PFSK-1 (cell line): ENCODE results near the gene MEPCE.

ENCODE experiments used
- FOXP2 ChIP-seq: optimal IDR thresholded peaks from 2 replicates; pipeline ENCODE3; 2011; ENCODE audit warnings: borderline replicate concordance, control low read depth, inconsistent platforms; ENCODE audit not compliant: insufficient read depth; ENCODE audit errors: extremely low read length, extremely low read depth
- POLR2AphosphoS5 ChIP-seq: IDR thresholded peaks from 2 replicates; pipeline ENCODE4 v1.6.1; 2012; ENCODE audit warnings: low read depth, mild to moderate bottlenecking, control low read depth, low read length, moderate library complexity
- SIN3A ChIP-seq: IDR thresholded peaks from 2 replicates; pipeline ENCODE4 v1.6.1; 2012; ENCODE audit warnings: mild to moderate bottlenecking, low read length, moderate library complexity, borderline replicate concordance; ENCODE audit not compliant: insufficient read depth
- TAF1 ChIP-seq: IDR thresholded peaks from 2 replicates; pipeline ENCODE4 v1.6.1; 2012; ENCODE audit warnings: low read length, control low read depth, borderline replicate concordance; ENCODE audit not compliant: insufficient read depth
- TF ChIP-seq, protein P1 (sequence below), 2 experiments: IDR thresholded peaks; 2 replicates each; pipeline versions ENCODE4 v1.6.1 to v1.8.0; 2011 to 2012; ENCODE audit warnings: low read depth in 2 of 2, low read length in 2 of 2, control low read depth in 1 of 2, inconsistent platforms in 1 of 2, mild to moderate bottlenecking in 1 of 2, moderate library complexity in 1 of 2; ENCODE audit not compliant: insufficient read depth in 1 of 2

The MEPCE gene

GRCh38 chr7:100406767-100407166 lies 22.9 kb upstream of the MEPCE start:
- TF ChIP-seq POLR2AphosphoS5 (no peak), TAF1 (no peak), FOXP2 (no peak), SIN3A (no peak)
- TF ChIP-seq, protein P1, sequence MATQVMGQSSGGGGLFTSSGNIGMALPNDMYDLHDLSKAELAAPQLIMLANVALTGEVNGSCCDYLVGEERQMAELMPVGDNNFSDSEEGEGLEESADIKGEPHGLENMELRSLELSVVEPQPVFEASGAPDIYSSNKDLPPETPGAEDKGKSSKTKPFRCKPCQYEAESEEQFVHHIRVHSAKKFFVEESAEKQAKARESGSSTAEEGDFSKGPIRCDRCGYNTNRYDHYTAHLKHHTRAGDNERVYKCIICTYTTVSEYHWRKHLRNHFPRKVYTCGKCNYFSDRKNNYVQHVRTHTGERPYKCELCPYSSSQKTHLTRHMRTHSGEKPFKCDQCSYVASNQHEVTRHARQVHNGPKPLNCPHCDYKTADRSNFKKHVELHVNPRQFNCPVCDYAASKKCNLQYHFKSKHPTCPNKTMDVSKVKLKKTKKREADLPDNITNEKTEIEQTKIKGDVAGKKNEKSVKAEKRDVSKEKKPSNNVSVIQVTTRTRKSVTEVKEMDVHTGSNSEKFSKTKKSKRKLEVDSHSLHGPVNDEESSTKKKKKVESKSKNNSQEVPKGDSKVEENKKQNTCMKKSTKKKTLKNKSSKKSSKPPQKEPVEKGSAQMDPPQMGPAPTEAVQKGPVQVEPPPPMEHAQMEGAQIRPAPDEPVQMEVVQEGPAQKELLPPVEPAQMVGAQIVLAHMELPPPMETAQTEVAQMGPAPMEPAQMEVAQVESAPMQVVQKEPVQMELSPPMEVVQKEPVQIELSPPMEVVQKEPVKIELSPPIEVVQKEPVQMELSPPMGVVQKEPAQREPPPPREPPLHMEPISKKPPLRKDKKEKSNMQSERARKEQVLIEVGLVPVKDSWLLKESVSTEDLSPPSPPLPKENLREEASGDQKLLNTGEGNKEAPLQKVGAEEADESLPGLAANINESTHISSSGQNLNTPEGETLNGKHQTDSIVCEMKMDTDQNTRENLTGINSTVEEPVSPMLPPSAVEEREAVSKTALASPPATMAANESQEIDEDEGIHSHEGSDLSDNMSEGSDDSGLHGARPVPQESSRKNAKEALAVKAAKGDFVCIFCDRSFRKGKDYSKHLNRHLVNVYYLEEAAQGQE (IDR thresholded peaks at IDR 0.05; ENCODE audit: insufficient read depth in 1 of 2, low read depth in 2 of 2, low read length in 2 of 2) = no peak

DNA sequence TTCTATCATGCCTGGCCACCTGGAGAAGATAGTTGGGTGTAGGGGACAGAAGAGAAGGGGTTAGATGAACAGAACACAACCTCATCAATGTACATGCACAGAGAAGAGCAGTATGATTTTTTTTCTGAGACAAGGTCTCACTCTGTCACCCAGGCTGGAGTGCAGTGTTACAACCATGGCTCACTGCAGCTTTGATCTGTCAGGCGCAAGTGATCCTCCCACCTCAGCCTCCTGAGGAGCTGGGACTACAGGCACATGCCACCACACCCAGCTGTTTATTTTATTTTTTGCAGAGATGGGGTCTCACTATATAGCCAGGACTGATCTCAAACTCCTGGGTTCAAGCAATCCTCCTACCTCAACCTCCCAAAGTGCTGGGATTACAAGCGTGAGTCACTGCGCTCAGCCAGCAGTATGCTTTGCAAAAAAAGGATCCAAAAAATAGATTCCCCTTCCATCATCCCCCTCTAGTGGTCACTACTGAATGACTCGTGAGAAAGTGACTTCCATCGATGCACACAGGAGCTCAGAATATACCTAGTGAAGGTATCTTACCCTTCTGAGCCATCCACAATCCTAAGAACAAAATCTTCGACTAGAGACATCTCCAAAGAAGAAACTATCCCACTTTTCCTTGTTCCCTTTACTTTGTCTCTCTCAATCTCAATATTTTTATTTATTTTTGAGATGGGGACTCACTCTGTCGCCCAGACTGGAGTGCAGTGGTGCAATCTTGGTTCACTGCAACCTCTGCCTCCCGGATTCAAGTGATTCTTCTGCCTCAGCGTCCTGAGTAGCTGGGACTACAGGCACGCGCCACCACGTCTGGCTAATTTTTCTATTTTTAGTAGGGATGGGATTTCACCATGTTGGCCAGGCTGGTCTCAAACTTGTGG lies 22.1 kb upstream of the MEPCE start:
- TF ChIP-seq, protein P1 (IDR thresholded peaks at IDR 0.05; ENCODE audit: insufficient read depth in 1 of 2, low read depth in 2 of 2, low read length in 2 of 2) = no peak
- no peak for TF ChIP-seq TAF1
- no peak for TF ChIP-seq FOXP2
- TF ChIP-seq POLR2AphosphoS5 = no peak
- TF ChIP-seq SIN3A = no peak

DNA sequence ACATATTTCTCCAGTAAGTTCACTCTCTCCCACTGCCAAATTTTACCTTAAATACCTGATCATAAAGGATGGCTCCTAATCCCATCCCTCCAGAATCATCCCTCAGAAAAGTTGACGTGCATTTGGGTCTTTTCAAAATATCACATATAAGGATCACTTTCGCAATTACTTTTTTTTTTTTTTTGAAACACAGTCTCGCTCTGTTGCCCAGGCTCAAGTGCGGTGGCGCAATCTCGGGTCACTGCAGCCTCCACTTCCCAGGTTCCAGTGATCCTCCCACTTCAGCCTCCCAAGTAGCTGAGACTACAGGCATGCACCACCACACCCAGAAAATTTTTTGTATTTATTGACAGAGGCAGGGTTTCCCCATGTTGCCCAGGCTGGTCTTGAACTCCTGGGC lies 18.5 kb upstream of the MEPCE start:
- TF ChIP-seq POLR2AphosphoS5 (no peak), SIN3A (no peak), FOXP2 (no peak), TAF1 (no peak)
- TF ChIP-seq, protein P1 (IDR thresholded peaks at IDR 0.05; ENCODE audit: insufficient read depth in 1 of 2, low read depth in 2 of 2, low read length in 2 of 2) = no peak

- TF ChIP-seq FOXP2 (no peak), SIN3A (no peak)
These were observed 16.3 kb upstream of the MEPCE start for GRCh38 chr7:100413346-100413745.

DNA sequence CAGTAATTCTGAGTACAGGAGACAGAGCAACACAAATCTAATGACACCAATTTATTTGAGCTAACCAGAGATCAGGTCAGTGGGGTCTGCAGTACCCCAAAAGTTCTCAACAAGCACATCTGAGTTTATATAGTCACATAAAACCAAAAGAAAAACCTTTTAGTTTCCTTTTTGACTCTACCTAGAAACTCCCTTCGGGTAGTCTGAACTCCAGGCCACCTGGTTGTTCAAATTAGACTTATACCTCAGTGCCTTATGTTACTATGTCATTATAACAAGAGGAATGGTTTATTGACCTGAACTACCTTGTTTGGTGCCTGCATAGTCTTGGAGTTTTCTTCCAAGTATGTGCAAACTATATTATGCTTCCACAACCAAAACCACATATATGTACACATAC lies 15.7 kb upstream of the MEPCE start:
- TF ChIP-seq TAF1 (no peak), FOXP2 (no peak), POLR2AphosphoS5 (no peak), SIN3A (no peak)
- TF ChIP-seq, protein P1 (IDR thresholded peaks at IDR 0.05; ENCODE audit: insufficient read depth in 1 of 2, low read depth in 2 of 2, low read length in 2 of 2) = no peak
